WTC11 (cell line): ENCODE measurements around the gene SGSH. TPM values are rescaled to one million over a fixed set of nuclear protein-coding genes. Genes with fewer than 3 reads are reported as not detected.
A peak's percentile ranks its signal among the peaks of the same experiment; 100 is the strongest.

Experiments used
- ATAC-seq: fragments of 200-7000 bp; cut with Tn5 transposase; 2 replicates; pipeline ENCODE4 v1.10.0; 2021; ENCODE audit warnings: mild to moderate bottlenecking, moderate library complexity
- CTCF ChIA-PET: fragments of 300-600 bp; sonication (Branson Sonifier 250); formaldehyde crosslinking; loops from one replicate; lab custom pipeline; 2021; ENCODE audit warnings: antibody characterized with exemption; lab: Charles Lee
- POLR2A ChIA-PET: fragments of 350-600 bp; sonication (Branson Sonifier 250); formaldehyde crosslinking; loops from one replicate; lab custom pipeline; 2021; ENCODE audit warnings: antibody characterized with exemption; lab: Charles Lee
- DNase-seq: peaks from one replicate; pipeline ENCODE4 v3.0.0; 2021; ENCODE audit warnings: low spot score
- H3K27ac Mint-ChIP-seq: 2 replicates; pipeline ENCODE4 v1.8.0; 2021; ENCODE audit warnings: mixed read lengths
- H3K27me3 Mint-ChIP-seq: 2 replicates; pipeline ENCODE4 v1.8.0; 2021; ENCODE audit warnings: low read depth, mild to moderate bottlenecking, moderate library complexity, mixed read lengths
- H3K36me3 Mint-ChIP-seq: 2 replicates; pipeline ENCODE4 v1.8.0; 2021; ENCODE audit warnings: mixed read lengths
- H3K4me1 Mint-ChIP-seq: 2 replicates; pipeline ENCODE4 v1.8.0; 2022; ENCODE audit warnings: mixed read lengths
- H3K4me3 Mint-ChIP-seq: 2 replicates; pipeline ENCODE4 v1.8.0; 2021; ENCODE audit warnings: mild to moderate bottlenecking, moderate library complexity, mixed read lengths
- H3K9me3 Mint-ChIP-seq: 2 replicates; pipeline ENCODE4 v1.8.0; 2021; ENCODE audit warnings: mixed read lengths
- AR ChIP-seq: fragments of 250-450 bp; sonication (Bioruptor Pico); IDR thresholded peaks from 2 replicates; pipeline ENCODE4 v1.9.0; 2021; ENCODE audit warnings: mild to moderate bottlenecking
- ARID4B ChIP-seq: sonication (generic); formaldehyde crosslinking; IDR thresholded peaks from 2 replicates; pipeline ENCODE4 v1.8.0; 2023; ENCODE audit warnings: missing genetic modification reagents, mild to moderate bottlenecking, borderline replicate concordance
- ATF2 ChIP-seq: sonication (generic); formaldehyde crosslinking; IDR thresholded peaks from 2 replicates; pipeline ENCODE4 v1.8.1; 2022; ENCODE audit warnings: low read depth, missing genetic modification reagents, borderline replicate concordance
- FOXP1 ChIP-seq: sonication (generic); formaldehyde crosslinking; IDR thresholded peaks from 2 replicates; pipeline ENCODE4 v1.8.0; 2022; ENCODE audit warnings: missing genetic modification reagents, mild to moderate bottlenecking, moderate library complexity, borderline replicate concordance
- RORB ChIP-seq: fragments of 250-450 bp; sonication (Bioruptor Pico); IDR thresholded peaks from 2 replicates; pipeline ENCODE4 v1.9.0; 2021; ENCODE audit warnings: mild to moderate bottlenecking
- ZNF416 ChIP-seq: fragments of 250-450 bp; sonication (Bioruptor Pico); IDR thresholded peaks from 2 replicates; pipeline ENCODE4 v1.9.0; 2021; ENCODE audit warnings: mild to moderate bottlenecking, inconsistent platforms
- ZNF512 ChIP-seq: sonication (generic); formaldehyde crosslinking; IDR thresholded peaks from 2 replicates; pipeline ENCODE4 v1.8.1; 2022; ENCODE audit warnings: missing genetic modification reagents, borderline replicate concordance
- total RNA-seq: library from RNA; stranded (reverse); gene quantifications from 3 replicates; pipeline ENCODE4 v1.2.3, GENCODE V29; 2021
- TF ChIP-seq, protein P1 (sequence below): sonication (generic); formaldehyde crosslinking; IDR thresholded peaks from 2 replicates; pipeline ENCODE4 v1.8.1; 2023; ENCODE audit warnings: mild to moderate bottlenecking, missing genetic modification reagents
- TF ChIP-seq, protein P2 (sequence below): sonication (generic); formaldehyde crosslinking; conservative IDR thresholded peaks from 2 replicates; pipeline ENCODE4 v1.8.1; 2023; ENCODE audit warnings: mild to moderate bottlenecking, low read depth, missing genetic modification reagents, moderate library complexity

The SGSH gene
- total RNA-seq, 1 experiment from 2014 or later, result 27.7 TPM

DNA sequence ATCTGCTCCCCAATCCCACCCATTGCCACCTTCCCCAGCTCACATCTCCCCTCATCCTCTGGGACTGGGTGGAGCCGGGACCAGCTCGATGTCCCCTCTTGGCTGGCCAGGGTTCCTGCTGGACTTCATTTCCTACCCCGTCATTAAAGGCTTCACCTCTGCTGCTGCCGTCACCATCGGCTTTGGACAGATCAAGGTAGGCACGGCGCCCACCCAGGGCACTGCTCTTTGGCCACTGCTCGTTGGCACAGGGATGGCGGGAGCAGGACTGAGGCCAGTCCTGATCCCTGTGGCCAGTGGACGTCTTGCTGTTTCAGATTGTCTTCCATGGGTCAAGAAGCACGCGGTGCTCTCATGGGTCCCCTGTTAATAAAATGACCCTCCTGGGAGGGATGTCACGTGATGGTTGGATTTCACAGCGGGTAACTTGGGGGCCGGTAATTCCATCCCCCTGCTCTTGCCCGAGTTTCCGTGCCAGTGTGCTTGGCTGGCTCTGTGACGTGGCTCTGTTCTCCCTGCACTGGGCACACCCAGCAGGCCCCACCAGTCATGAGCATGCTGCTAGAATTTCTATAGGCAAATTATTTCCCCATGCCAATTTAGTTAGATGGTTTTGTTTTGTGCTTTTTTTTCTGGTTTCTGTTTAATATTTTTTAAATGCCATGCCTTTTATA, 3.1 kb upstream of the SGSH start (continued):
- no peak for TF ChIP-seq ZNF512

DNA sequence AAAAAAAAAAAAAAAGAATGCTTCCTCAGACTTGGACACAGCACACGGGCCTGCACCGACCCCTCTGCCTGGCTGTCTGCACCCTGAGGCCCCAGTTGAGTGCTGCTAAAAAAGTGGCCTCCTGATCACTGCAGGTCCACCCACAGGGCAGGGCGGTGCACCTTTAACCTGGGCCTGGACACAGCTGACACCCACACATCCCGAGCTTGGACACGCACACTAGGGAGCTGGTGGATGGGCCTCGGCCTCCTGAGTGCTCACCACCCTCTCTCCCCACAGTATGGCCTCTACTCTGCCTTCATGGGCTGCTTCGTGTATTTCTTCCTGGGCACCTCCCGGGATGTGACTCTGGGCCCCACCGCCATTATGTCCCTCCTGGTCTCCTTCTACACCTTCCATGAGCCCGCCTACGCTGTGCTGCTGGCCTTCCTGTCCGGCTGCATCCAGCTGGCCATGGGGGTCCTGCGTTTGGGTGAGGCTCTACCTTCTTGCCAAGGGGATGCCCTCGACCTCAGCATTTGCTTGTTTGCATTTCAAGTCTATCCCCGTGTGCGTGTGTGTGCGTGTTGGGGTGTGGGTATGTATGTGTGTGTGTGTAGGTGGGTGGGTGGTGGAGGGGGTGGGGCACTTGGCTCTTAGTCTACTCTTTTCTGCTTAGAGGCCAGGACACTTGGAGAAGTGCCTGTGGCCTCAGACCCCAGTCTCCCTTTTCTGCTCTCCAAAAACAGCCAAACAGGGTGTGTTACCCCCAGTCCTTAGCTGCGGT, 2.4 kb upstream of the SGSH start:
- no peak overlapping the region for H3K27ac Mint-ChIP-seq
- peak overlapping the region; percentile 12; the same call in 1 of the 2 replicates for H3K4me3 Mint-ChIP-seq
- POLR2A ChIA-PET, result no interaction called here
- H3K9me3 Mint-ChIP-seq, result no peaks in the 10 kb centered on the region
- H3K27me3 Mint-ChIP-seq, result no peaks in the 10 kb centered on the region
- TF ChIP-seq AR (CRISPR knock-in tag) (no peak), FOXP1 (CRISPR knock-in tag) (no peak), ARID4B (CRISPR knock-in tag) (no peak), RORB (no peak), ZNF416 (no peak), ATF2 (no peak)
- TF ChIP-seq, protein P1, sequence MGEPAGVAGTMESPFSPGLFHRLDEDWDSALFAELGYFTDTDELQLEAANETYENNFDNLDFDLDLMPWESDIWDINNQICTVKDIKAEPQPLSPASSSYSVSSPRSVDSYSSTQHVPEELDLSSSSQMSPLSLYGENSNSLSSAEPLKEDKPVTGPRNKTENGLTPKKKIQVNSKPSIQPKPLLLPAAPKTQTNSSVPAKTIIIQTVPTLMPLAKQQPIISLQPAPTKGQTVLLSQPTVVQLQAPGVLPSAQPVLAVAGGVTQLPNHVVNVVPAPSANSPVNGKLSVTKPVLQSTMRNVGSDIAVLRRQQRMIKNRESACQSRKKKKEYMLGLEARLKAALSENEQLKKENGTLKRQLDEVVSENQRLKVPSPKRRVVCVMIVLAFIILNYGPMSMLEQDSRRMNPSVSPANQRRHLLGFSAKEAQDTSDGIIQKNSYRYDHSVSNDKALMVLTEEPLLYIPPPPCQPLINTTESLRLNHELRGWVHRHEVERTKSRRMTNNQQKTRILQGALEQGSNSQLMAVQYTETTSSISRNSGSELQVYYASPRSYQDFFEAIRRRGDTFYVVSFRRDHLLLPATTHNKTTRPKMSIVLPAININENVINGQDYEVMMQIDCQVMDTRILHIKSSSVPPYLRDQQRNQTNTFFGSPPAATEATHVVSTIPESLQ, result no peak
- TF ChIP-seq, protein P2, sequence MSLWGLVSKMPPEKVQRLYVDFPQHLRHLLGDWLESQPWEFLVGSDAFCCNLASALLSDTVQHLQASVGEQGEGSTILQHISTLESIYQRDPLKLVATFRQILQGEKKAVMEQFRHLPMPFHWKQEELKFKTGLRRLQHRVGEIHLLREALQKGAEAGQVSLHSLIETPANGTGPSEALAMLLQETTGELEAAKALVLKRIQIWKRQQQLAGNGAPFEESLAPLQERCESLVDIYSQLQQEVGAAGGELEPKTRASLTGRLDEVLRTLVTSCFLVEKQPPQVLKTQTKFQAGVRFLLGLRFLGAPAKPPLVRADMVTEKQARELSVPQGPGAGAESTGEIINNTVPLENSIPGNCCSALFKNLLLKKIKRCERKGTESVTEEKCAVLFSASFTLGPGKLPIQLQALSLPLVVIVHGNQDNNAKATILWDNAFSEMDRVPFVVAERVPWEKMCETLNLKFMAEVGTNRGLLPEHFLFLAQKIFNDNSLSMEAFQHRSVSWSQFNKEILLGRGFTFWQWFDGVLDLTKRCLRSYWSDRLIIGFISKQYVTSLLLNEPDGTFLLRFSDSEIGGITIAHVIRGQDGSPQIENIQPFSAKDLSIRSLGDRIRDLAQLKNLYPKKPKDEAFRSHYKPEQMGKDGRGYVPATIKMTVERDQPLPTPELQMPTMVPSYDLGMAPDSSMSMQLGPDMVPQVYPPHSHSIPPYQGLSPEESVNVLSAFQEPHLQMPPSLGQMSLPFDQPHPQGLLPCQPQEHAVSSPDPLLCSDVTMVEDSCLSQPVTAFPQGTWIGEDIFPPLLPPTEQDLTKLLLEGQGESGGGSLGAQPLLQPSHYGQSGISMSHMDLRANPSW (CRISPR knock-in tag), result no peak
- TF ChIP-seq, all 79 proteins: peak for 0
- peaks cover 26% of the 10 kb centered on the region for H3K4me1 Mint-ChIP-seq
- CTCF ChIA-PET, result interaction anchor here (0.7 to 1.6 kb wide), 2 partner anchors 19 to 139 kb away, joined by 3 read pairs; no protein-coding TSS in a partner anchor
- no peak for ATAC-seq
- DNase-seq, result no peak
- no peaks in the 10 kb centered on the region; the same call in 1 of the 2 replicates for H3K36me3 Mint-ChIP-seq
